GM19468 (cell line): ENCODE measurements around the gene OGFRL1.

Source experiments
- ATAC-seq: cut with Tn5 transposase; IDR thresholded peaks from one replicate; pipeline ENCODE4 v1.9.1; 2021; ENCODE audit warnings: mild to moderate bottlenecking, moderate library complexity, moderate number of reproducible peaks; ENCODE audit not compliant: unreplicated experiment; ENCODE audit errors: extremely low read depth

Gene OGFRL1

DNA sequence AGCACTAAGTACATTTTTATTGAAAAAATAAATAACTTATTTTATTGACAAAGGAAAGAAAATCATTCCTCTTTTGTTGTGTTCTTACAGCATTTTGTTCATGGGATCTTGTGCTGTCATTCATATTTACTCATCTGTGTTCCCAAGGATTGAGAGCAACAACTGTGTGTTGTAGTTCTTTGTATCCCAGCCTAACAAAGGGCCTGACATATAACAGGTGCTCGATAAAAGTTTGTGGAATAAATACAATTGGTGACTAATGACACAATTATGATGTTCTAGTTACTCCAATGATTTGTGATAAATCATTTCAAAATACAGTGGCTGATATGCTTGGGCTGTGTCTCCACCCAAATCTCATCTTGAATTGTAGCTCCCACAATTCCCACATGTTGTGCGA, 7.9 kb upstream of the OGFRL1 start:
- no peak for ATAC-seq

GRCh38 chr6:71284785-71285184, 3.8 kb upstream of the OGFRL1 start:
- no peak for ATAC-seq

DNA sequence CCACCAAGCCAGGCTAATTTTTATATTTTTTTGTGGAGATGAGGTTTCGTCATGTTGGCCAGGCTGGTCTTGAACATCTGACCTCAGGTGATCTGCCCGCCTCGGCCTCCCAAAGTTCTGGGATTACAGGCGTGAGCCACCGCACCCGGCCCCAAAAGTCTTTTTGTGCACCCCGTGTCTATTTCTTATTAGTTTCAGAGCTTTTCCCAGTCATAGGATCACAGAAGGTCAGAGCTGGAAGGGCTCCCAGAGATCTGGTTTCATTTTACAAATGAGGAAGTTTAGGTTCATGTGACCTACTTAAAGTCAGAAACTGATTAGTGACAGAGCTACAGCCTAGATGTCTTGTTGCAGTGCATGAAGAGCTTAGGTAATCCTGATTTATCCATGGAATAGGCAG, 1.6 kb upstream of the OGFRL1 start:
- ATAC-seq, result no peak

- ATAC-seq, result no peak
These were observed 734 bp upstream of the OGFRL1 start for GRCh38 chr6:71287926-71288227.

GRCh38 chr6:71289039-71289801, 609 bp downstream of the OGFRL1 start:
- peak; percentile 7 for ATAC-seq

DNA sequence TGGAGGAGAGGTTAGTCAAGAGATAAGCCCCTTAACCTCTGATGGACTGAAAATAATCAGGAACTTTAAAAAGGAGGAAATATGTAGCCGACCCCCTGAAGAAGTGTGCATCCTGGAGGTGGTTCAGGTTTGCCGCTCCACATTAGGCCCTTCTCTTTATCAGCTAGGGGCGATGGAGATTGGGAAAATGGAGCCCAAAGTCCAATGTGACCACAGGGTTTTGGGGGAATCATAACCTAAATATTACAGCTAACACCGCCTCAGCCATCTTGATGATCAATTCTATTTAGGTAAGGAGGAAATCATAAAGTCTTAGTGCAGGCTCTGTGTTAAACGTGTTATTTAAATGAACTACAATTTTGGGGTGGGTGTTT, 1.2 kb downstream of the OGFRL1 start:
- ATAC-seq, result no peak

GRCh38 chr6:71290611-71291010, 2.0 kb downstream of the OGFRL1 start:
- no peak for ATAC-seq

- ATAC-seq, result no peak
These were observed 3.4 kb downstream of the OGFRL1 start for GRCh38 chr6:71292001-71292400.

DNA sequence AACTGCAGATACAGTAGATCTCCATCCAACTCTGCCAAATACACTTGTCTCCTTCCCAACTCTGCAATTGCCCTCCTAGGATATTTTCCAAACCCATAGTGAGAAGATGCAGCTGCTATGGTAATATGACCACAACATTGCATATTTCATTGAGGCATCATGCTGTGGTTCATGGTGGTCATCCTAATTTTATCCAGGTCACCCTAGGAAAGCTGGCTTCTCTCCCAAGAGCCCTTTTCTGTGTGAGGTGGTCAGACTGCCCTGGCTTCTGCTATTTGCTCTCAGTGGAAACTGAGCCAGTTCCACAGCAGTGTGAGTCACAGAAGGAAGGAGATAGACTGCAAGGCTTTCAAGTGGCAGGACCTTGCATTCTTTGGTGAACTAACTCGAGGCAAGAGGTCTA, 5.5 kb downstream of the OGFRL1 start:
- ATAC-seq, result no peak

DNA sequence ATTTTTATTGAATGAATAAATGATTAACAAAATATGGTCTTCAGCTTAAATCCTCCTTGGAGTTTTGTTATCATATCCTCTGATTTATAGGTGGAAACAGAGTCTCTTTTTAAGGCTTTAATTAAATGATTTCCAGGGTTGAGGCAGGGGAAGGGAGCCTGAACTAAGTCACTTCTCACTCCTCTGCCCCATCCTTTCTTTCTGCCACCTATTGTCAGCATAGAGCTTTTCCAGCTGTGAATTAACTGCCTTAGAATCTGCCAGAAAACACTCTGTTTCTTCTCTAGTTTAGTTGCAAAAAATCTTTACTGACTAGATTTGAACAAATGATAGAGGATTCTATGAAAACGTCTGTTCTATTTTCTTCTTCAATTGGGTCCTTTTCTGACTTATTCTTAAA, 9.8 kb downstream of the OGFRL1 start:
- ATAC-seq, result no peak

GRCh38 chr6:71299541-71300470, 11.2 kb downstream of the OGFRL1 start:
- no peak for ATAC-seq

DNA sequence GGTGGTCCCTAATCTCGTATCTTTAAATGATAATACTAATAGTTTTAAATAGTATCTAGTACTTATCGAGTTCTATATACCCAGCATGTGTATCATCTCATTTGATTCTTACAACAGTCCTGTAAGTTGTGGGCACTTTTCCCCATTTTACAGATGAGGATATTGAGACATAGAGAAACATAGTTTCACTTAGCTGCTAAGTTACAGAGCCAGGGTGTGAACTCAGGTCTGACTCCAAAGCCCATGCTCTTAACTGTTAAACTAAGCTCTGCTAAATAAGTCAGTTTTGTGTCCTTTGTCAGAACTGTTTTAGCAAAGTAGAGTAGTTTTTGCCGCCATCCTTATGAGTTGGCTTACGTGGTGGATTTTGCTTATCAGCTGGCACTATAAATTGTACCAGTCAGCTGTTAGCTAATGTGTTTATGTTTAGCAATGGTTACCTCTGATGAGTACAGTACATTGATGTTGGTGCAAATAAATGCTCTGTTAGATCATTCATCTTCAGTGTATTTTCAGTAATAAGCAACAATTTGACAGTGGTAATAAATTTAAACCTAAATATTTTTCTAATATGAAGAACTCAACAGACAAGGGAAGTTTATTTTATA, 12.1 kb downstream of the OGFRL1 start:
- no peak for ATAC-seq

DNA sequence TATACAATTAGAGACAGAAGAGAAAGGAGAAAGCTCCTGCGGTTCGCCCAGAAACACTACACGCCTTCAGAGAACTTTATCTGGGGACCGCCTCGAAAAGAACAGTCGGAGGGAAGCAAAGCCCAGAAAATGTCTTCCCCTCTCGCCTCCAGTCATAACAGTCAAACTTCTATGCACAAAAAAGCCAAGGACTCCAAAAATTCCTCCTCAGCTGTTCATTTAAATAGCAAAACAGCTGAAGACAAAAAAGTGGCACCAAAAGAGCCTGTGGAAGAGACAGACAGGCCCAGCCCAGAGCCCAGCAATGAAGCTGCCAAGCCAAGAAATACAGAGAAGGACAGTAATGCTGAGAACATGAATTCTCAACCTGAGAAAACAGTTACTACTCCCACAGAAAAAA, 12.9 kb downstream of the OGFRL1 start:
- ATAC-seq, result no peak

DNA sequence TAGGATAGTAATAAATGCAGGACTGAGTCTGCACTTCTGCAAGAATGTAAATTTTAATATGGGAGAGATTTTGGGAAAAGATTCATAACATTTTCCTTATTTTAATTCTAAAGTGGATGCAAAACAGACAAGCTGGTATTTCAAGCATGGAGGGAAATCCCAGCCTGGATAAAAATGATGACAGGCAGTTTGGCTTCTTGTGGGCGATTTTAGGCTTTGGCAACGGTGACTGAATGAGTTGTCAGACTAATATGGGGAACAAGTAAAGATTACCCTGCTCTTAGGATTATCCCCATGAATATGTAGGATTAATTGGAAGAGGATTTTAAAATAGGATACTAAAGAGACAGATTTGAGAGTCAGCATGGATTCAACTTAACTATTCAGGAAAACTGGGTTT, 21.0 kb downstream of the OGFRL1 start:
- no peak for ATAC-seq

DNA sequence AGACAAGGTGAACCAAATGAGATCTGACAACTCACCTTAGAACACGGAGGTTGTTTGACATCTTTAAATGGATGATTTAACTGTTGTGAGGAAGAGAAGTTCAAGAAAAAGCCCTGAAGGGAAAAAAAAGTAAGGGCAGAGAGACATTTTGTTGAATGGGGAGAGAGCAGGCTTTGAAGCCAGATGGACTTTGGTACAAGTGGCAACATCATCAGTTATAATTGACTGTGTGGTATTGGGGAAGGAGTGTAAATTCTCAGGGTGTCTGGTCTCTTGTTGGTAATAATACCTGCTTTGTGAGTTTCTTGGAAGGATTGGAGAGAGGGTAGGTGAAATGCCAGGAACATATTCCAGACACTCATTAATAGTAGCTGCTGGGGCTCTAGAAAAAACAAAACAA, 21.6 kb downstream of the OGFRL1 start:
- ATAC-seq, result no peak

DNA sequence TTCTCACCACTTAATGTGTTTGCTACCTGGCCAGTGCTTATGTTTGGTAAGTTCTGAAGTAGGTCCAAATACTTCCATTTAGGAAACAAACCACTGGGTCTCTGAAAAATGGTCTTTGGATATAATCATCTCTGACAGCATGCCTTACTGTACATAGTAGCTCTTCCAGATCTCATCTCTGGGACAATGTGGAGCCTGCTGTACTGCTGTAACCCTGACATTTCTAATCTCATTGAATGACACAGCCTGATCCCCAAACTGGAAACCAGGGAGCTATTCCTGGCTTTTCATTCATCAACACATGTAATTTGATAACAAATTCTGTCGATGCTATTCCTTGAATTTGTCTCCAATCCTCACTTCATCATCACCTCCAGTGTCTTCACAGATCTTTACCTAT, 23.5 kb downstream of the OGFRL1 start:
- no peak for ATAC-seq

DNA sequence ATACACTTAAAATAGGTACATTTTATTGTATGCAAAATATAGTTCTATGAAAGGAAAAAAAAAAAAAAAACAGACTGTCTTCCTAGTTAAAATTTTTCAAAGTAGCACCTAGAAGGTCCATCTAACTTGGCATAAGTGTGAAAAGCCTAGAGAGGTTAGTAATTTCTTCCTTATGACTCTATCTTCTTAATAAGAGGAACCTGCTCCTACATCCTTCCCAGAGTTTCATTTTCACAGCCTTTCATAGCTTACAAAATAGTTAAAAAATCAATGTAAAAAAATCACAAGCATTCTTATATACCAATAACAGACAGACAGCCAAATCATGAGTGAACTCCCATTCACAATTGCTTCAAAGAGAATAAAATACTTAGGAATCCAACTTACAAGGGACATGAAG, 28.8 kb downstream of the OGFRL1 start:
- no peak for ATAC-seq

DNA sequence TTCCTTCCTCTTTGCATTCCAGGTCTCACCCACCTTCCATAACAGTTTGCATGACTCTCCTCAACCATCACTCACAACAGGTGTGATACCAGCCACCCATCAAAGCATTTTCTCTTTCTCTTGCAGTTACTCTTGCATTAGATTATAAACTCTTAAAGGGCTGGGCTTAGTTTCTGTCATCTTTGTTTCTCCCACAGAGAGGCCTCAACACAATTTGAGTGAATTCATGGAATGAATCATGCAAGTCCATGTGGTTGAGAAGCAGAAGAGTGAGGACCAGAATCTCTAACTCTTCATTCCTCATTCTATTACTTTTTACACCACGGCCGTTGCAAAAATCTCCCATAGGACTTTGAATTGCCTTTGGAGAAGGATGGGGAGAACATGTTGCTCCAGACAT, 31.4 kb downstream of the OGFRL1 start:
- ATAC-seq, result no peak

DNA sequence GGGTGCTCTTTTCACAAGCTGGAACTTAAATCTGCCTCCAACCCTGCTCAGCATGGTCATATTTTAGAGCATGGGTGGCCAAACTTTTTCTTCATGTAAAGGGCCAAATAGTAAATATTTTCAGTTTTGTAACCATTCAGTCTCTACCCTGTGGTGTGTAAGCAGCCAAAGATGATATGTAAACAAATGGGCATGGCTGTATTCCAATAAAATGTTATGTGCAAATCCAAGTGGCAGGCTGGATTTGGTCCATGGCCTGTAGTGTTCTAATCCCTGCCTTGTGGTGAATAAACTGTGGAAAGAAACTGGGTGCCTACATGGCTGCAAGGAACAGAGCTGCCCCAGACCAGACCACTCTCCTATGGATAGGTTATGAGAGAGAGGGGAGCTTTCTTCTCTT, 32.7 kb downstream of the OGFRL1 start:
- no peak for ATAC-seq

GRCh38 chr6:71324194-71324785, 35.7 kb downstream of the OGFRL1 start:
- ATAC-seq, result no peak

GRCh38 chr6:71326611-71327010, 38.0 kb downstream of the OGFRL1 start:
- ATAC-seq, result no peak
